Ascending aorta (tissue), 2 donors: ENCODE measurements around the gene EDC3. TPM values are rescaled to one million over a fixed set of nuclear protein-coding genes. Genes with fewer than 3 reads are reported as not detected.

Source experiments
- DNase-seq, 2 donors: peaks; one replicate each; pipeline ENCODE4 v3.0.0-alpha.2; 2019; ENCODE audit warnings: low spot score in 2 of 2
- H3K27ac ChIP-seq, 2 donors: fragments of 200-600 bp; sonication (generic); one replicate each; pipeline ENCODE4 v1.5.1; 2016 to 2017; ENCODE audit warnings: mild to moderate bottlenecking in 1 of 2
- H3K27me3 ChIP-seq: fragments of 200-600 bp; sonication (generic); one replicate; pipeline ENCODE4 v1.5.1; 2017
- H3K36me3 ChIP-seq, 2 donors: fragments of 200-600 bp; sonication (generic); one replicate each; pipeline ENCODE4 v1.5.1; 2016
- H3K4me1 ChIP-seq, 2 donors: fragments of 200-600 bp; sonication (generic); one replicate each; pipeline ENCODE4 v1.5.1; 2016 to 2017; ENCODE audit warnings: mild to moderate bottlenecking in 1 of 2
- H3K4me3 ChIP-seq, 2 donors: fragments of 200-600 bp; sonication (generic); one replicate each; pipeline ENCODE4 v1.5.1; 2016 to 2017; ENCODE audit warnings: mild to moderate bottlenecking in 1 of 2
- H3K9me3 ChIP-seq, 2 donors: fragments of 200-600 bp; sonication (generic); one replicate each; pipeline ENCODE4 v1.5.1; 2016
- intact Hi-C: fragments of 100-400 bp; cut with DNase I; formaldehyde crosslinking; loops from one replicate; pipeline ENCODE4 v1.15.1; 2023
- total RNA-seq: library from RNA; depleted of rRNA; stranded (reverse); fragments of >200 nt; gene quantifications from one replicate; pipeline ENCODE4 v1.1.0, GENCODE V29; 2016
- TF ChIP-seq, protein P1 (sequence below), 3 experiments: fragments of 200-600 bp in 2 of 3; fragments of 450-650 bp in 1 of 3; sonication (generic) in 2 of 3; IDR thresholded peaks; one replicate each; pipeline ENCODE4 v1.5.1; 2016 to 2019; ENCODE audit warnings: antibody characterized with exemption in 3 of 3, mild to moderate bottlenecking in 1 of 3, moderate library complexity in 1 of 3

EDC3 gene
- total RNA-seq, 1 donor from 2014 or later: 8.8 TPM

GRCh38 chr15:74604983-74605794, 90.6 kb downstream of the EDC3 start:
- TF ChIP-seq, protein P1, sequence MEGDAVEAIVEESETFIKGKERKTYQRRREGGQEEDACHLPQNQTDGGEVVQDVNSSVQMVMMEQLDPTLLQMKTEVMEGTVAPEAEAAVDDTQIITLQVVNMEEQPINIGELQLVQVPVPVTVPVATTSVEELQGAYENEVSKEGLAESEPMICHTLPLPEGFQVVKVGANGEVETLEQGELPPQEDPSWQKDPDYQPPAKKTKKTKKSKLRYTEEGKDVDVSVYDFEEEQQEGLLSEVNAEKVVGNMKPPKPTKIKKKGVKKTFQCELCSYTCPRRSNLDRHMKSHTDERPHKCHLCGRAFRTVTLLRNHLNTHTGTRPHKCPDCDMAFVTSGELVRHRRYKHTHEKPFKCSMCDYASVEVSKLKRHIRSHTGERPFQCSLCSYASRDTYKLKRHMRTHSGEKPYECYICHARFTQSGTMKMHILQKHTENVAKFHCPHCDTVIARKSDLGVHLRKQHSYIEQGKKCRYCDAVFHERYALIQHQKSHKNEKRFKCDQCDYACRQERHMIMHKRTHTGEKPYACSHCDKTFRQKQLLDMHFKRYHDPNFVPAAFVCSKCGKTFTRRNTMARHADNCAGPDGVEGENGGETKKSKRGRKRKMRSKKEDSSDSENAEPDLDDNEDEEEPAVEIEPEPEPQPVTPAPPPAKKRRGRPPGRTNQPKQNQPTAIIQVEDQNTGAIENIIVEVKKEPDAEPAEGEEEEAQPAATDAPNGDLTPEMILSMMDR (IDR thresholded peaks at IDR 0.05): no peak
- no peaks in the 10 kb centered on the region for H3K27me3 ChIP-seq
- no peak overlapping the region for H3K27ac ChIP-seq
- H3K9me3 ChIP-seq: no peaks in the 10 kb centered on the region
- H3K4me3 ChIP-seq: no peak overlapping the region
- H3K36me3 ChIP-seq: no peaks in the 10 kb centered on the region
- H3K4me1 ChIP-seq: no peaks in the 10 kb centered on the region
- intact Hi-C loops: no loop called here
- DNase-seq: no peak

DNA sequence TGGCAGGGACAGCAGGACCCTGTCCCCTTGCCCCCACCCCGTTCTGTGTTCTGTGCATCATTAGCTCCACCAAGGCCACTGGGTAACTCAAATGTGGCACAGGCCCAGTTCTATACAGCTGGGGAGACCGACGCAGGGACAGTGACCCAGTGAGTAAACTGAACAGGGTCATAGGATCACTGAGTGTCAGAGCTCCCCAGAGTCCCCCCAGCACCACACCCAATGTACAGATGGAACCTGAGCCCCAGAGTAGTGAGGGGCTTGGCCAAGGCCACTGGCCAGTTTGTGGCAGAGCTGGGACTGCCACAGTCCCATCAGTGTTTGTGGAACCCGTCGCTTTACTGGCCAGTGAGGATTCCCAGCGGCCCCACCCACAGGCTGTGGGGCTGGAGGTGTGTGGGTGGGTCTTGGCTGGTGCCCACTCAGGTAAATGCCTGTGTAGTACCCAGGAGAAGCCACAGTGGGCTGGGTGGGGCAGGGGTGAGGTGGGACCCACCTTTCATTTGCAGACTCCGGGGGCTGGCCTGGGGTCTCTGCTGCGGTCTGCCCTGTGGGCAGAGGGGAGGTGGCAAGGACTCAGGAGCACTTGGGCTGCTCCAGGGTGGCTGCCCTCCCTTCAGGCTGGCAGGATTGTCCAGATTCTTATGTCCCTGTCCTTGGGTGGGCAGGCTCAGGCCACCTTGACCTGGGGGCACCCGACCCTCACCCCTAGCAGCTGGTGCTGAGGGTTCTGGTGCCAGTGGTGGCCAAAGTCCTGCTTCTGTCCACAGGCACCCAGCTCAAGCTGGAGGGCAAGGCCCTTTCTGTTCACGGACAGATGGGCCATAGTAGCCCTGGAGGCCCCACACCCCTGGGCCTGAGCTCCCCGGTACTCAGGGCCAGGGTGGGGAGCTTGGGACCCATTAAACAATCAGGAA, 91.8 kb downstream of the EDC3 start:
- TF ChIP-seq, protein P1 (IDR thresholded peaks at IDR 0.05): no peak
- Histone ChIP-seq H3K27me3 (no peaks in the 10 kb centered on the region), H3K4me3 (no peak overlapping the region), H3K27ac (no peak overlapping the region), H3K4me1 (peaks cover 0 to 4% of the 10 kb centered on the region in 2 donors), H3K9me3 (no peaks in the 10 kb centered on the region), H3K36me3 (no peaks in the 10 kb centered on the region)
- DNase-seq: no peak
- intact Hi-C loops: no loop called here

- TF ChIP-seq, protein P1 (IDR thresholded peaks at IDR 0.05): no peak
- peaks cover 0 to 6% of the 10 kb centered on the region in 2 donors for H3K4me1 ChIP-seq
- no peaks in the 10 kb centered on the region for H3K36me3 ChIP-seq
- intact Hi-C loops: no loop called here
- H3K9me3 ChIP-seq: no peaks in the 10 kb centered on the region
- H3K27me3 ChIP-seq: no peaks in the 10 kb centered on the region
- no peak overlapping the region for H3K4me3 ChIP-seq
- DNase-seq: no peak
- no peak overlapping the region for H3K27ac ChIP-seq
Observed at GRCh38 chr15:74603026-74603788, 92.6 kb downstream of the EDC3 start.

DNA sequence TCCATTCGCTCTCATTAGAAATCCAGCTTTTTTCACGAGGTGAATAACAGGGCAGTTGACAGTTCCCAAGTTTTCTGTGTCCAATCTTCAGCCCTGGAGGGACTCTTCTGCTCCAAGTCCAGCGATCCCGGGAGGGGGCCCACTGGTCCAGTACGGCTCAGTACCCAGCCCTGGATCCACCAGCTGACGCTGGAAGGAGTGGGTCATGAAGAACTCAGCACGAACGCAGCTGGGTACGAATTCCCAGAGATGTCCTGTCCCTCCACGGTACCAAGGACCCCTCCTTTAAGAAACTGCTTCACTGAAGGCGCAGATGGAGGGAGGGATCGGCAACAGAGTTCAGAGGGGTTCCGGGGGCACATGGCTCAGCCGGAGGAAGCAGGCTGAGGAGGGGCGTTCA, 96.7 kb downstream of the EDC3 start:
- TF ChIP-seq, protein P1 (IDR thresholded peaks at IDR 0.05): no peak
- peak overlapping the region; percentile 50 to 76 for H3K4me3 ChIP-seq
- H3K27ac ChIP-seq: peak overlapping the region in 1 of 2 donors; percentile 77
- H3K36me3 ChIP-seq: peaks cover 3 to 11% of the 10 kb centered on the region in 2 donors
- no peak for DNase-seq
- intact Hi-C loops: no loop called here
- H3K4me1 ChIP-seq: peaks cover 0 to 6% of the 10 kb centered on the region in 2 donors
- H3K9me3 ChIP-seq: no peaks in the 10 kb centered on the region
- no peaks in the 10 kb centered on the region for H3K27me3 ChIP-seq
